ENCODE measurements around the gene GRN.

The GRN gene

GRCh38 chr17:44309472-44309871 lies 35.6 kb upstream of the GRN start:
- no peak overlapping the region for H3K4me3 ChIP-seq (ENCODE audit: low read length)
- DNase-seq (ENCODE audit: low read depth): no peak
- TF ChIP-seq, protein P1, sequence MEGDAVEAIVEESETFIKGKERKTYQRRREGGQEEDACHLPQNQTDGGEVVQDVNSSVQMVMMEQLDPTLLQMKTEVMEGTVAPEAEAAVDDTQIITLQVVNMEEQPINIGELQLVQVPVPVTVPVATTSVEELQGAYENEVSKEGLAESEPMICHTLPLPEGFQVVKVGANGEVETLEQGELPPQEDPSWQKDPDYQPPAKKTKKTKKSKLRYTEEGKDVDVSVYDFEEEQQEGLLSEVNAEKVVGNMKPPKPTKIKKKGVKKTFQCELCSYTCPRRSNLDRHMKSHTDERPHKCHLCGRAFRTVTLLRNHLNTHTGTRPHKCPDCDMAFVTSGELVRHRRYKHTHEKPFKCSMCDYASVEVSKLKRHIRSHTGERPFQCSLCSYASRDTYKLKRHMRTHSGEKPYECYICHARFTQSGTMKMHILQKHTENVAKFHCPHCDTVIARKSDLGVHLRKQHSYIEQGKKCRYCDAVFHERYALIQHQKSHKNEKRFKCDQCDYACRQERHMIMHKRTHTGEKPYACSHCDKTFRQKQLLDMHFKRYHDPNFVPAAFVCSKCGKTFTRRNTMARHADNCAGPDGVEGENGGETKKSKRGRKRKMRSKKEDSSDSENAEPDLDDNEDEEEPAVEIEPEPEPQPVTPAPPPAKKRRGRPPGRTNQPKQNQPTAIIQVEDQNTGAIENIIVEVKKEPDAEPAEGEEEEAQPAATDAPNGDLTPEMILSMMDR (conservative IDR thresholded peaks at IDR 0.05; ENCODE audit: low read depth, low read length): no peak

DNA sequence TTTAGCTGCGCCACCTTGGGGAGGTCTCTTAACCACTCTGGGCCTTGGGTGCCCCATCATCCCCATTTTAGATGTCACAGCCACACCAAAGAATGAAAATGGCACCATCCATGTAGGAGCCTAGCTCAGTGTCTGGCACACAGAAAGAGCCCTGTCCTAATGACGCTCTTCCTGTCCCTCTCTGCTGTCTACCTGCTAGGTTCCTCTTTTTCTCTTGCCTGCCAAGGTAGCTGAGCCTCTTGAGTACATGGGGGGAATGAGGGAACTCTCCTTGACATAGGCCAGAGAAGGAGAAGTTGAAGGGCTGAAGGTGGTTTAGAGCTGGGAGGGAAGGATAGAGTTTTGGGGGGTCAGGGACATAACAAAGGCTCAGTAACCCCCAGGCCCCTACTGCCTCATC lies 34.9 kb upstream of the GRN start:
- no peak for DNase-seq (ENCODE audit: low read depth)
- TF ChIP-seq, protein P1 (conservative IDR thresholded peaks at IDR 0.05; ENCODE audit: low read depth, low read length): no peak
- H3K4me3 ChIP-seq (ENCODE audit: low read length): no peak overlapping the region

DNA sequence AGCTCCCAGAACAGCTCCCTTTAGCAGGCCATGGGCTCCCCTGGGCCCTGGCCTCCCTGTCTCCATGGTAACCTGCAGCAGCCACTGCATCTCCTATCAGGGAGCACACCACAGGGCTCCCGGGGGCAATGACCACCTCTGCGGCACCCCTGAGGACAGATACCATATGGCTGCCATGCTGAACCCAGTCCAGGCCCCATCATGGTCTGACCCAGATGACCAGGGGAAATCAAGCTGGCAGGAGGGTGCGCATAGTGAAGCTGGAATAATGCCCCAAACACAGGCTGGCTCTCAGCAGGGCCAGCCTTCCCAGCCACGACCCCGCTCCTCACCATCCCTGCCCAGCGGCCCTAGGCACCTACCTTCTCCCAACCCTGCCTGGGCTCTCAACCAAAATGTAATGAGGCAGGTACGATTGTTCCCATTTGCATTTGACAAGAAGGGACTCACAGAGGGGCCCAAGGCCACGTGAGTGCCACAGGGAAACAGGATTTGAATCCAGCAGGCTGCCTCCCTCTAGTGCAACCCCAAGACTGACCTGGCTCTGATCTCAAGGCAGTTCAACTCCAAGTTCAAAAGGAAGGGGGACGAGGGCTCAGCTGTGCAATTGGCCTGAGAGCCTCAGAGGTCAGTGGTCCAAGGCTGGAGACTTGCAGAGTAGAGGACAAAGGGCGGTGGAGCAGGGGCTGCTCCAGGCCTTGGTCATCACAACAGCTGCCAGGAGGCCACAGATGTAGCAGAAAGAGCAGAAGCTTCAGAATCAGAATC lies 34.3 kb upstream of the GRN start:
- TF ChIP-seq, protein P1 (conservative IDR thresholded peaks at IDR 0.05; ENCODE audit: low read depth, low read length): no peak
- no peak for DNase-seq (ENCODE audit: low read depth)
- H3K4me3 ChIP-seq (ENCODE audit: low read length): no peak overlapping the region

DNA sequence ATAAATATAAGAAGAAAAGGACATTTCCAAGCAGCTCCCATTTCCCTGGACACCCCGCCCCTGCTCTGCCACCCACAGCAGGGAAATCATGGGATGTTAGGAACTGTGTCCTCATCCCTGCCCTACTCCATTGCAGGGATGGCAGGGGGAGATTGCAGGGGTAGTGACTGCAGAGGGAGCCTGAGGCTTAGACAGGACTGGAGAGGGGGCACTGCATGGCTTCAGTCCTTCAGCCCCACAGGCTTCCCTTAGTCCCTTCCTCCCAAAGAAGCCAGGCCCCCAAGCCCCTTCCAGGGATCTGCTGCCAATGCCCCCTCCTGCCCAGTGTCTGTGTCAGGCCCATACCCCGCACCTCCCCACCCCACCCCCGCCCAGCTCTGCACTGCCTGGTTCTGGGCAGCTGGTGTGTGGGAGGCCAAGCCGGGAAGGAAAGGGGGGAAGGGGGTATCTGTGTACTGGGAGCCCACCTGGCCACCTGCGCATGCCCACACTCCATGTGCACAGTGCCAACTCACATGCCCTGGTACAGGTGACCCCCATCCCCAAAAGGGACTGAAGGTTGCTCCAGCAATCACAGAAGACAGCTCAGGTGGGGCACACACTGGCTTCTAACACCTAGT lies 33.4 kb upstream of the GRN start:
- no peak for DNase-seq (ENCODE audit: low read depth)
- TF ChIP-seq, protein P1 (conservative IDR thresholded peaks at IDR 0.05; ENCODE audit: low read depth, low read length): no peak
- H3K4me3 ChIP-seq (ENCODE audit: low read length): no peak overlapping the region

- DNase-seq (ENCODE audit: low read depth): no peak
- TF ChIP-seq, protein P1 (conservative IDR thresholded peaks at IDR 0.05; ENCODE audit: low read depth, low read length): no peak
Observed at GRCh38 chr17:44312396-44313104, 32.6 kb upstream of the GRN start.

GRCh38 chr17:44314031-44314430 lies 31.1 kb upstream of the GRN start:
- DNase-seq (ENCODE audit: low read depth): no peak
- no peak overlapping the region for H3K4me3 ChIP-seq (ENCODE audit: low read length)
- TF ChIP-seq, protein P1 (conservative IDR thresholded peaks at IDR 0.05; ENCODE audit: low read depth, low read length): no peak

More at GRCh38 chr17:44312396-44313104, 32.6 kb upstream of the GRN start:
- H3K4me3 ChIP-seq (ENCODE audit: low read length): no peak overlapping the region
